Esophagus mucosa (tissue), 1 donor: ENCODE results near the gene CALCOCO2. TPM values are rescaled to one million over a fixed set of nuclear protein-coding genes. Genes with fewer than 3 reads are reported as not detected.
"Not testable (repeated sequence)": the region's sequence is repeated elsewhere in the genome, so short reads cannot be mapped to it uniquely, and the experiment has no call there.

Experiments
- ATAC-seq: fragments of 200-7000 bp; cut with Tn5 transposase; one replicate; pipeline ENCODE4 v1.9.1; 2020
- total RNA-seq: library from RNA; stranded (reverse); gene quantifications from one replicate; pipeline ENCODE4 v1.2.4, GENCODE V29; 2023
- donor health status: DM: yes; HTN: yes; CAD: no.

The CALCOCO2 gene
- total RNA-seq, 1 donor from 2014 or later, result 100 TPM

DNA sequence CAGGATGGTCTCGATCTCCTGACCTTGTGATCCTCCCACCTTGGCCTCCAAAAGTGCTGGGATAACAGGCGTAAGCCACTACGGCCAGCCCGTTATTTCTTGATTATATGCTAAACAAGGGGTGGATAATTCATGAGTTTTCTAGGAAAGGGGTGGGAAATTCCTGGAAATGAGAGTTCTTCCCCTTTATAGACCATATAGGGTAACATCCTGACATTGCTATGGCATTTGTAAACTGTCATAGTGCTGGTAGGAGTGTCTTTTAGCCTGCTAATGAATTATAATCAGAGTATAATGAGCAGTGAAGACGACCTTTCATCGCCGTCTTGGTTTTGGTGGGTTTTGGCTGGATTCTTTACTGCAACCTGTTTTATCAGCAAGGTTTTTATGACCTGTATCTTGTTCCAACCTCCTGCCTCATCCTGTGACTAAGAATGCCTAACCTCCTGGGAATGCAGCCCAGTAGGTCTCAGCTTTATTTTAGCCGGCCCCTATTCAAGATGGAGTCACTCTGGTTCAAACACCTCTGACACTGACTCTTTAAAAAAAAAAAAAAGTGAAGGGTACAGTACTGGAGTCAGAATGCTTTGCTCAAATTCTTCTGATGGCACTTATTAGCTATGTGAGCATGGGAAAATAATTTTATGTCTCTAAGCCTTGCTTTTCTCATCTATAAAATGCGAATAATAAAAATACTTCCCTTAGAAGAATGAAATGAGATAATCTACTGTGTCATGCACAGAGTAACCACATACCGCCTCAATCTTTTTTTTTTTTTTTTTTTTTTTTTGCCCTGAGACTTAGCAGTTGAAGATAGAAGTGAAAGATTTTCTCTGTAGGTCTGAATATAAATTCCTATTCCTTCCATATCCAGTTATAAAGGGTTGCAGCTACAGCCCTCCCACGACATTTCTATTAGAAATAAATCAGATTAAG, 5.1 kb upstream of the CALCOCO2 start:
- ATAC-seq, result no peak

DNA sequence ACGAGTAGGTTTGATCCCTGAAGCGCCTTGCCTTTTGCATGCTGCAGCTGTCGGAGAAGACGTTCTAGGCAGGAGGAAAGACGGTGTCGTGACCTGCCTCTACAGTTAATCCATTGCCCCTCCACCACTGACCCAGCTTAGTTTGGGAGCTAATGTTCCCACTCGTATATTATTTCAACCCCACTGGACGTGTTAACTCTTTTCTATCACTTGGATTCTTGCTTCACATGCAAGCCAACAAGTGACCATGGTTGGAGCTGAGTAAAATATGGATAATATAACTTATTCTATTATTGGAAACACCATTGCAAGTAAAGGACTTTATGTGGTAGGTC, 681 bp downstream of the CALCOCO2 start:
- no peak for ATAC-seq

DNA sequence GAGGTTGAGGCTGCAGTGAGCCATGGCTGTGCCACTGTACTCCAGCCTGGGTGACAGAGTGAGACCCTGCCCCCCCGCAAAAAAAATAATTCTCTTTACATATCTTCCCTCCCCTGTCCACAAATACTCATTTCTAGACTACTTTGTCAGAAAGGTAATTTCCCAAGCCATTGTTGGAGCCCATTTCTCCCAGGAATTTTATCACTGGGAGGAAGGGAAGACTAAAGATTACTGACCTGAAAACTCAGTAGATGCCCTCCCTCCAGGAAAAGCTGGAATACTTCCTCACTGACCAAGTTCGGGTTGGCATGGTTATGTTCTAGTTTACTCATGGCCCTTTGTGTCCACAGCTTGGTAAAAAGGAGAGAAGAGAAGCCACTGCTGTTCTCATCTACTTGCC, 4.1 kb downstream of the CALCOCO2 start:
- no peak for ATAC-seq

DNA sequence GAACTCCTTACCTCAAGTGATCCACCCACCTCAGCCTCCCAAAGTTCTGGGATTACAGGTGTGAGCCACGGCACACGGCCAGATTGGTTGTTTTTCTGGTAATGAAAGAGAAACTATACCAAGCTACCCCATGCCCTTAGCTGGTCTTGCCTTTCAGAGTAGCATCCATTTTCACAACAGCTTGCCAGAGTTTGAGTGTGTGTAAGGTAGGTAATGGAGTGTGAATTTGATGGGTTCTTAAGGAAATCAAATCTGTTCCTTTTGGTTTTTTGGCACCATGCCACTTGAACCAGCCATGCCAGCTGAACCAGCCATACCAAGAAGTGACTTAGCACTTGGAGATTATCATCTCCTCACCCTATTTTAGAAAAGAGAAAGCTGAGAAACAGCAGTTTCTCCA, 5.1 kb downstream of the CALCOCO2 start:
- ATAC-seq, result peak; percentile 65

DNA sequence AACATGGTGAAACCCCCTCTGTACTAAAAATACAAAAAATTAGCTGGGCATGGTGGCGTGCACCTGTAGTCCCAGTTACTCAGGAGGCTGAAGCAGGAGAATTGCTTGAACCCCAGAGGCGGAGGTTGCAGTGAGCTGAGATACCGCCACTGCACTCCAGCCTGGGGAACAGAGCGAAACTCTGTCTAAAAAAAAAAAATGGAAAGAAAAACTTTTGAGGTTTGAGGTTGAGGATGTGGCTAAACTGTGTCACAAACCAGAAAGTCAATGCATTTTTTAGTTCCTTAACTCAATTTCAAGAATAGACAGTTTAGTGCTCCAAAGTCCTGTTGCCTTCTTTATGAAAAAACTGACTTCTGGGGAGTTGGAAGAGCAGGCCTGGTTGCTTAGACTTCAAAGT, 6.6 kb downstream of the CALCOCO2 start:
- ATAC-seq, result not testable (repeated sequence)

DNA sequence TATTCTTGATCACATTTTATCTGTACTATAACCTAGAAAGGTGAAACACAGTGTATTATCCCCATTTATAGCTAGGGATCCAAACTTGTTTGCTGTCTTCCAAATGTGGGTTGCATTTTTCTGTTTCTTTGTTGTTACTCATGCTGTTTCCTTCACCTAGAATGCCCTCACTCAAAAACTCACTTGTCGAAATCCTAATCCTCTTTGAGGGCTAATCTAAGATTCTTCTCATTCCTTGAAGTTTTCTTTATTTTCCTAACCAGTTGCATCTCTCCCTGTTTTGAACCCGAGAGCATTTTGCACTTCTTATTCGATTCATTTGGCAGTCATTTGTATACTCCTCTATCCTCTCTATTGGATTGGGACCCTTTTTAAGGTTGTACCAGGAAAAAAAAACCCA, 9.6 kb downstream of the CALCOCO2 start:
- ATAC-seq, result no peak

DNA sequence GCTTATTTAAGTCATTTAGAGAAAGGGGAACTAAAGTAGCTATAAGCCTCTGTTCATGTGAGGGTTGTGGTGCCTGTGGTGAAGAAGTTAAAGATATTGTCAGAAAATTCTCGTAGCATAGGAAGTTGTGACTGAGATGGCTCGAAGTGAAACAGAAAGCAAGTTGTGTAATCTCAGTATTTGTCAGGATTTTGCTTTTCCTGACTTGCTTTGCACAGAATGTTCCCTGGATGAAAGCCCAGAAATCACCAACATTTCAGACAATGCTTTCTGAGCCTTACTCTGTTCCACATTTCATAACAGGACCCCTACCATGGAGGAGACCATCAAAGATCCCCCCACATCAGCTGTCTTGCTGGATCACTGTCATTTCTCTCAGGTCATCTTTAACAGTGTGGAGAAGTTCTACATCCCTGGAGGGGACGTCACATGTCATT, 10.6 kb downstream of the CALCOCO2 start:
- ATAC-seq, result peak; percentile 57

DNA sequence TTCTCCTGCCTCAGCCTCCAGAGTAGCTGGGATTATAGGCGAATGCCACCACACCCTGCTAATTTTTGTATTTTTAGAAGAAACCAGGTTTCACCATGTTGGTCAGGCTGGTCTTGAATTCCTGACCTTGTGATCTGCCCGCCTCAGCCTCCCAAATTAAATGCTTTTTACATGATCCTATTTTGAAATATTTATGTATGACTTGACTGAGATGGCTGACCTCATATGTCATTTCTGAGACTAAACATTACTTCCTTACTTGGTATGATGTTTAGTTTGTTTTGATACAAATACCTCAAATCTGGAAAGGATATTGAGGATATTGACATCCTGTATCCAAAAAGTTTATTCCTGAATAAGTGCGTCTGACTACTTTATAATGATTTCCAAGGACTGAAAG, 11.9 kb downstream of the CALCOCO2 start:
- no peak for ATAC-seq

DNA sequence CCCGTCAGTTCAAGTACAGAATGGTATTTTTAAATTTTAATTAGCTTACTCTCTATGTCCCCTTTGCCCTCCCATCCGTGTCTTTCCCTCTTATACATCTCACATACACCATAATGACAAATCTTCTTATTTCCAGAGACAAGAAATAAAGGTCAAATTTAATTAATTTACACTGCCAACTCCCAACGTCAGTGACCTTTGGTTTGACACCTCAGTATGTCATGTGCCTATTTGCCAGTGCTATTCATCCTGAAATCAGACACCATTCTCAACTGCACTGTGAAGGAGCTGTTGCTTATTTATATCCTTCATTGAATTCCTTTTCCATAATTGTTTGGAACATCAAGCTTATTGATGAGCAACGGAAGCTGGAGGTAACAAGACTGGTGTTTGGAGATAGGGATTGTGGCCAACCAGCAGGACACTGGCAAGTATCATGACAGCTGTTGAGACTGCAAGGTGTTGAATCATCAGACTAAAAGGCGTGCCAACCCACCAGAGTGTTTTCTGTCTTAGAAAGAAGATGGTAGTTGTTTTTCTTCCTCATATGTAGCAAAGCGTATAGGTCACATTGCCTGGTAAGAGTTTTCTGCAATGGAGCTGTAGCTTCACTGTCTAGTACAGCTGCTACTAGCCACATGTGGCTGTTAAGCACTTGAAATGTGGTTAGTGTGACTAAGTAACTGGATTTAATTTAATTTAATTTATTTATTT, 12.5 kb downstream of the CALCOCO2 start:
- ATAC-seq, result no peak

DNA sequence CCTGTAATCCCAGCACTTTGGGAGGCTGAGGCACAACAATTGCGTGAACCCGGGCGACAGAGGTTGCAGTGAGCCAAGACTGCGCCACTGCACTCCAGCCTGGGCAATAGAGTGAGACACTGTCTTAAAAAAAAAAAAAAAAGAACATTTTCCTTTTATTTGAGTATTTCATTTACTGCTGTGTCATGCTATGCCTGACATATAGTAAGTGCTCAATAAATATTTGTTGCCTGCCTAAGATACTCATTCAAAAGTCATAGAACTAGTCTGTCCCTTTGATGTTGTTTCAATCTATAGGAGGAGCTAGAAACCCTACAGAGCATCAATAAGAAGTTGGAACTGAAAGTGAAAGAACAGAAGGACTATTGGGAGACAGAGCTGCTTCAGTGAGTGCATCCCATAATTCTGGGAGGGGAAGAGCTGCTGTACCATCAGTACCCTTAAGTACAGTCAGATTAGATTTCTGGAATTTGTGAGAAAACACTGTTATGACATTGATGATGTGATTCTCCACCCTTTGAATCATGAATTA, 20.0 kb downstream of the CALCOCO2 start:
- ATAC-seq, result no peak

DNA sequence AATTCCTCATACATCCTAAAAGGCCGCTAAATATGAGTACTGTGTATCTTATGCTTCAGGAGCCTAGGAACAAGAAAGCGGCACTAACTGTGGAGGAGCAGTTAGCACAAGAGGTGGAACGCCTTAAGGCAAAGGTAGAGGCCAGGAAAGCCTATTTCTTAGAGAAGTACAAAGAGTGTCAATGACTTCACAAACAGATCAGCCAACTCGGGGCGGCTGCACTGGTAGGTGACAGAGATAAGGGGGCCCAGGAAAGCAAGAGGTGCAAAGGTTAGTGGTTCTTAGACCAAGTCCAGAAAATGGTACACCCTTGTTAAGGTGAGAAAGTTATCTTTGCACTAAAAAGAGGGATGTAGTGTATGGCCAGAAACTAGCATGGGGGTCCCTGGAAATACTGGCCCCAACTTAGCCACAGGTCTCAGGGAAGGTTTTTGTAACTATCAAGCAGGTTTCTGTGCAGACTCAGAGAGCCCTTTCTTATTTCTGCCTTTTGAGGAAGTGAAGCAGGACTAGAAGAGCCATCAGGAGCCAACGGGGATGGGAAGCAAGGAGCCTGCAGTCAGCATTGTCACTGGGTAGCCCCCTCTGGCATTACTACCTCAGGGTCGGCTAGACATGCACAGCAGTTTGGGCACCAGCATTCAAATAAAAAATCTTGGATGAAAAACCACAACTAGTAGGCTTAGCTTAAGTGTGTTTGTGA, 24.1 kb downstream of the CALCOCO2 start:
- no peak for ATAC-seq

DNA sequence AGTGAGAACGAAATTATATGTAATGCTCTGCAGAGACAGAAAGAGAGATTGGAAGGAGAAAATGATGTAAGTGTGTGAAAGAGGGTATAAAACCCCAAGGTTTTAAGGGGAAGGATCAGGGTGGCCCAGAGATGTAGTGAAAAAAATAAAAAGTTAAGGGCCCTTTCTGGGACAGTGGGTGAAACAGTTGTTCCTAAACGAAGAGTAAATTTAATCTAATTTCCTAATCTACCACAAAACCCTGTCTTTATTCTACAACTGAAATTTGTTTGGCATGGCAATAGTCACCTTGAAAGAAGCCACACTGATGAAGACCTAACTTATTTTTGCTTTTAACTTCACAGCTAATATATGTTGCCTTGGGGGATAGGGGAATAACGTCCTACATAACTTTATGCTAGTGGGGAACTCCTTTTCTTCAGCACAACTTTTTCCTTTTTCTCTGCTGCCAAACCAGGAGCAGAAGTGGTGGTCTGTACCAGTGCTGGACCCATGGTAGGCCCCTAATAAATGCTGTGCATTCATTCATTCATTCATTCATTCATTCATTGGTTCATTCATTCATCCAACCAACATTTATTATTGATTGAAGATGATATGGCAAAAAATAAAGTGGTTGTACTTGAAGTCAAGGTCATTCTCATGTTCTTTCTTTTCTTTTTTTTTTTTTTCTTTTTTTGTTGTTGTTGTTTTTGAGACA, 25.4 kb downstream of the CALCOCO2 start:
- no peak for ATAC-seq

DNA sequence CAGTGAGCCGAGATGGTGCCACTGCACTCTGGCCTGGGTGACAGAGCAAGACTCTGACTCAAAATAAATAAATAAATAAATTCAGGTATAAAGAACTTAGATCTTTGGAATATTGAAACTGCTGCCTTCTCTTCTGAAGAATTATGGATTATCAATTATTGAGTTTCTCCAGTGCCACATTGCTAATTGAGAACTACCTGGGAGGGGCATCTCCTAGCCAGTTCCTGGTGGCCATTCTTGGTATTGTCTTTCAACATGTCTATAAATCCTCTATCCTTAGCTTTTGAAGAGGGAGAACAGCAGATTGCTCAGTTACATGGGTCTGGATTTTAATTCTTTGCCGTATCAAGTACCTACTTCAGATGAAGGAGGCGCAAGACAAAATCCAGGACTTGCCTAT, 29.2 kb downstream of the CALCOCO2 start:
- no peak for ATAC-seq

DNA sequence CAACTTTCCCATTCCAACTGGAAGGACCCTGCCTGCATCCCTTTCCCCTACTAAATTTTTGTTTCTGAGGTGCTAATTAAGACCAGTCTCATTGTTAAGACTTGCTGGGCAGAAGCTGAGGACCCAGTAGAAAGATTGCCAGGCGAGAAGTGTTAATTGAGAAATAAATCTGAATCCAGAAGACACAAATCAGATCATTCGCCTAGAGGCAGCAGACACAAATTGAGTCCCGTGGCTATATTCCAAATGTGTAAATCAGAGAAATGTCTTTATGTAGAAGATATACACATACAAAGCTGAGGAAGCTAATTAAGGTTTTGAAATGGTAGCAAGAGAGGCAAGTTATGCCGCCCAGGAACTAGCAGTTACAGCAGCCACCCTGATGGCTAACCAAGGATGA, 29.6 kb downstream of the CALCOCO2 start:
- no peak for ATAC-seq

DNA sequence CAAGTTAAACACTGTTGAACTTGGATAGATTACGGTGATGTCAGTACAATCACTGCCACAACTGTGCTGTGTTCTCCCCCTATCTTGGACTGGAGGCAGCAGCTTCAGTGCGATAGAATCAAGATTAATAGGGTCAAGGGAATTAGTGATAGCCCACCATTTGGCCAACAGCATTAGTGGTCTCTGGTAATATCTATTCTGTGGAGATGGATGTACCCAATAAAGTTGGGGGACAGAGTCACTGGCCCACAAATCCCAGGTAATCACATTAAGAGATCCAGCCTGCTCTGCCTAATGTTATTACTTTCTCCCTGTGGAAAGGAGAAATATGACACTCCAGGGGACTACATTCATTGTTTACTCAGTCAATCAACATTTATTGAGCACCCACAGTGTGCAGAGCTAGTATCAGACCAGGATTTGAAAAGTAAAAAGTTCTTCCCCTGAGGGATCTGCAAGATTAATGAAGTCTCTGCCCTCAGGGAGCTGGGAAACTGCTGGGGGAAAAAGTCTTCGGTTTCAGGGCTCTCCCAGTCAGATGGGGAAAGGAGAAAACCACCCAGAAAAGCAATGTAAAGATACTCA, 38.2 kb downstream of the CALCOCO2 start:
- no peak for ATAC-seq

DNA sequence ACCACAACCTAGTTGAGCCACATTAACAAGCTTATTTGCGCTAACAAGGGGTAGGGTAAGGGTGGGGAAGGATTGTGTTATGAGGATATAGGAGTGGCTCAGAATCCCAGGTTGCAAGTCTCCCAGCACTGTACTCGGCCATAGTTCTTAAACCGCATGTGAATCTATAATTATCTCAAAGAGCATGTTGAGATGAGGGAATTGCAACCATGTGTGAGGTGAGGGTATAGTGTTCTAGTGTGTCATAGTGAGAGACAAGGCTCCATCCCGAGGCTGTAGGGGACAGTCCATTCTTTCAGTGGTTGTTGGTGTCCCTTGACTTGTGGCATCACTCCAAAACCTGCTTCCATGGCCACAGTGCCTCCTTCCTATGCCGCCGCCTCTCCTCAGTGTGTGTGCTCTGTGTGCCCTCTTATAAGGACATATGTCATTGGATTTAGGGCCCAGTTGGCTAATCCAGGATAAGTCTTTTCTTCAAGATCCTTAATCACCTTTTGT, 39.0 kb downstream of the CALCOCO2 start:
- ATAC-seq, result no peak

DNA sequence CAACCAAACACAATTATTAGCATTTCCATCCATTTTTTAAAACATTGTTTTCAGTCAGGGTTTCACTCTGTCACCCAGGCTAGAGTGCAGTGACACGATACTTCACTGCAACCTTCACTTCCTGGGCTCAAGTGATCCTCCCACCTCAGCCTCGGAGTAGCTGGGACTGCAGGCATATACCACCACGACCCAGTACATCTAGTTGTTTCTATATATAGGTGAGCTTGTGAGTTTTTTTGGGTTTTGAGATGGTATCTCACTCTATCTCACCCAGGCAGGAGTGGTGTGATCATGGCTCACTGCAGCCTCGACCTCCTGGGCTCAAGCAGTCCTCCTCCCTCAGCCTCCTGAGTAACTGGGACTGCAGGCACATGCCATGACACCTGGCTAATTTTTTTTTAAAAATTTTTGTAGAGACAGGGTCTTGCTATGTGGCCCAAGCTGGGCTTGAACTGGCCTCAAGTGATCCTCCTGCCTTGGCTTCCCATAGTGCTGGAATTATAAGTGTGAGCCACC, 40.3 kb downstream of the CALCOCO2 start:
- no peak for ATAC-seq

DNA sequence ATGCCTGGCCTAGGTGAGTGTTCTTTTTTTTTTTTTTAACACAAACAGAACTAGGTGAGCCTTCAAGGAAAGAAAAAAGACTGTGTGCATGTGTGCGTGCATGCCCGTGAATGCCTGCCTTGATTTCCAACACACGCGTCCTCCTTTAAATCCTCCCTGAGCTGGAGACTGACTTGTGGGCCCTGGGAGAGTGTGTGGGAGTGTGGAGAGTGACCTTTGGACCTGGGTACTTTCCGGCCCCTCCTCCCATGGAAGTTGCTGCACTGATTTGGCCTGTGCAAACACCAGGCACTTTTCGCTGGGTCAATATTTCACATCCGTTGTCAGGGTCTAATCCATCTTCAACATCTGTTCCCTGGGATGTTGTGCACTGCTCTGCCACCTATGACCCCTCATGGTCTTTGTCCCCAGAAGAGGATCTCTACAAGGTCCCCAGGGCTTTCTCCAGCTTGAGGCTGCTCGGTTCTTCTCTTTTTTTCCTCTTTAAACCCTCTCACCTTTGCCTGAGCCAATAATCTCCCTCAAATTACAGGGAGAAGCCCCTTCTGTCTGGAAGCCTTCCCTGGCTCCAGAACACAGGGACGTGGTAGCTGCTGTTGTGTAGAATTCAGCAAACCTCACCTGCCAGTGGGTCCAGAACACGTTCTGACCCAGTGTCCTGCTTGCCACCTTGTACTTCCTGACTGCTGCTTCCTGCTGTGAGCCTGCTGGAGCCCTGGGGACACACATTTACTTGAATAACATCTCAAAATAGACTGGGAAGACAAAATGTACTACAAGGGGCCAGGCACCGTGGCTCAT, 40.9 kb downstream of the CALCOCO2 start:
- peak; percentile 55 for ATAC-seq

DNA sequence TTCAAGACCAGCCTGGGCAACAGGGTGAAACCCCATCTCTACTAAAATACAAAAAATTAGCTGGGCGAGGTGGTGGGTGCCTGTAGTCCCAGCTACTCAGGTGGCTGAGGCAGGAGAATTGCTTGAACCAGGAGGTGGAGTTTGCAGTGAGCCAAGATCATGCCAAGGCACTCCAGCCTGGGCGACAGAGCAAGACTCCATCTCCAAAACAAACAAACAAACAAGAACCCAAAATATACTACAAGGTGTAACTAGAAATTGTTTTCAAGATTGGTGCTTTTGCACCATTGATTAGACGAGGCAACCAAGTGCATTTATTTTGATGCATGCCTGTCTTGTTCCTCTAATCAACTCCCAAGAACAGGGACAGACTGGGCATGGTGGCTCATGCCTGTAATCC, 41.6 kb downstream of the CALCOCO2 start:
- not testable (repeated sequence) for ATAC-seq

DNA sequence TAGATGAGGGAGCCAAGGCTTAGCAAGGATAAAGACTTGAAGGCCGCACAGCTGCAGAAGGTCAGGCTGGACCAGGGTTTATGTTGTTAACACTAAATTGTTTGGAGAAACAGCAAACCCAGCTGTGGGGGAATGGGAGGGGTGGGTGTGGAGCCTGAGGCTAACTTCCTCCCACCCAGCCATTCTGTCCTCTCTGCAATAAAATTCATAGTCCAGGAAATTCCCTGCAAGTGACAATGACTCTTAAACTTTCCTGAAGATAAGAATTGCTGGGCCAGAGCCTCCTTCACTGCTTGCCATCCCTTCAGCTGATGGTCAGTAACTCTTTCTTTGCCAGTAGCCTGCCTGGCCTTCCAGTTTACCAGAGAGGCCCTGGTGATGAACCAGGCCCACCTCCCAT, 42.4 kb downstream of the CALCOCO2 start:
- ATAC-seq, result no peak
